HAP-1 (cell line): ENCODE measurements around the gene FGD6.
A peak's percentile ranks its signal among the peaks of the same experiment; 100 is the strongest.

ENCODE experiments used
- DNase-seq, 2 experiments: peaks; one replicate each; pipeline ENCODE4 v3.0.0-alpha.2; 2016 to 2020; ENCODE audit warnings: low spot score in 2 of 2
- H3K27me3 ChIP-seq: fragments of 250-450 bp; sonication (Bioruptor Pico); 2 replicates; pipeline ENCODE4 v1.5.1; 2020; ENCODE audit warnings: low read depth, mild to moderate bottlenecking, moderate library complexity
- H3K36me3 ChIP-seq: fragments of 250-450 bp; sonication (Bioruptor Pico); replicated peaks from 2 replicates; pipeline ENCODE4 v1.5.1; 2020; ENCODE audit warnings: mild to moderate bottlenecking
- H3K4me1 ChIP-seq: fragments of 250-450 bp; sonication (Bioruptor Pico); 2 replicates; pipeline ENCODE4 v1.5.1; 2020; ENCODE audit warnings: mild to moderate bottlenecking
- H3K4me3 ChIP-seq: fragments of 250-450 bp; sonication (Bioruptor Pico); 2 replicates; pipeline ENCODE4 v1.5.1; 2020; ENCODE audit warnings: mild to moderate bottlenecking, moderate library complexity
- H3K9me3 ChIP-seq: fragments of 250-450 bp; sonication (Bioruptor Pico); 2 replicates; pipeline ENCODE4 v1.5.1; 2020; ENCODE audit warnings: mild to moderate bottlenecking, moderate library complexity
- in situ Hi-C: fragments of 300-500 bp; cut with MboI; formaldehyde crosslinking; loops from 3 replicates; pipeline ENCODE4 v1.14.3; 2020; ENCODE audit warnings: low sequenced_read_pairs, inconsistent platforms, mixed read lengths

Gene FGD6

DNA sequence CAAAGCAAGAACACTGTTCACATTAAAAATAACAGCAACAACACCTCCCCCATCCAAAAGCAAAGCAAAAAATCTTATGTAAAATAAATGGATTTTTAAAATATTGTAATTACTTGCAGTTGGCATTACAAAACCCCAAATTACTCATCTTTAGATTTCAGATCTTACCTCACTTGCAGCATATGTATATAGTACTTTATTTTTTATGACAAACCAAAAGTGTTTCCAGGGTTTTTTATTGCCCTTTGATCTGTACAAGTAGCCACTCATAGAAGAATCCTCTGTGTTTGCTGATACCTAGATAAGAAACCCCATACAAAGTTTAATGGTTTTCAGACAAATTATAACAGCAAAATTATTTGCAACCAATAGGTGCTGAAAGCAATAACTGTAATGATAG, 131.7 kb downstream of the FGD6 start:
- DNase-seq: no peak
- no peaks in the 10 kb centered on the region for H3K36me3 ChIP-seq
- H3K9me3 ChIP-seq: no peaks in the 10 kb centered on the region
- no peaks in the 10 kb centered on the region for H3K4me1 ChIP-seq
- H3K4me3 ChIP-seq: no peak overlapping the region
- no peaks in the 10 kb centered on the region for H3K27me3 ChIP-seq
- in situ Hi-C loops: no loop called here

DNA sequence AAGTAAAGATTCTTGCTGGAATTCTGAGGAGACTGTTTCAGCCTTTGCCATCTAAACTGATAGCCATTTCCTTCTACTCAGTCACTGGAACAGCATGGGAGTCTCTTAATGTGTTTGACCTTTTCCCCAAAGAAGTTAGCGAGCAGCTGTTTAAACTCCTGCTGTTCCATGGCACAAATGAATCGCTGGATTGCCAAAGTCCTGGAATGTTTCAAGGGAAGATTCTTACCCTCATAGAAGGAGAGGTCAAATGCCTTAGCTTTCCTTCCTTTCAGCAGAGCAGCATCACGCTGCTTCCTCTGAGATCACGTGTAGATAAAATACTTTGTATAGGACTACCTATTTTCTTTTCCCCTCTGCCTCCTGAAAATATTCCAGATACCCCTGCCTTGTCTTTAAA, 133.3 kb downstream of the FGD6 start:
- Histone ChIP-seq H3K36me3 (no peaks in the 10 kb centered on the region), H3K4me1 (no peaks in the 10 kb centered on the region), H3K27me3 (no peaks in the 10 kb centered on the region), H3K4me3 (no peak overlapping the region), H3K9me3 (no peaks in the 10 kb centered on the region)
- no peak for DNase-seq
- in situ Hi-C loops: no loop called here

DNA sequence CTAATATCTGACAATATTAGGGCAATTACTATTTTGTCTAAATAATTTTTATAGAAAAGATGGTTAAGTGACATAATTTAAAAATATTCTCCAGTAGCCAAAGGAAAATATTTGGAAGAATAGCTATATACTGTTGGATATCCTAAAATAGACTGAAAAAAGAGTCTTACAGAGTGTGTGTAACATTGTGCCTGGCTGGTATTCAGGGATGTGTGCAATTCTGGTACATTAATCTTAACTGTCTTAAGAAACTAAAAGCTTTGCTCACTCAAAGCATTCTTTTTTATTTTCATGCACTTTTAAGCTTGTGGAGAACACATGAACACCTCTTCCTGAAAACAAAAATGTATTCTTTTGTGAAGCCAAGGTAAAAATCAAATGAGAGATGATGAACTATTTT, 133.8 kb downstream of the FGD6 start:
- in situ Hi-C loops: no loop called here
- Histone ChIP-seq H3K4me1 (no peaks in the 10 kb centered on the region), H3K36me3 (no peaks in the 10 kb centered on the region), H3K9me3 (no peaks in the 10 kb centered on the region), H3K4me3 (no peak overlapping the region), H3K27me3 (no peaks in the 10 kb centered on the region)
- DNase-seq: no peak

DNA sequence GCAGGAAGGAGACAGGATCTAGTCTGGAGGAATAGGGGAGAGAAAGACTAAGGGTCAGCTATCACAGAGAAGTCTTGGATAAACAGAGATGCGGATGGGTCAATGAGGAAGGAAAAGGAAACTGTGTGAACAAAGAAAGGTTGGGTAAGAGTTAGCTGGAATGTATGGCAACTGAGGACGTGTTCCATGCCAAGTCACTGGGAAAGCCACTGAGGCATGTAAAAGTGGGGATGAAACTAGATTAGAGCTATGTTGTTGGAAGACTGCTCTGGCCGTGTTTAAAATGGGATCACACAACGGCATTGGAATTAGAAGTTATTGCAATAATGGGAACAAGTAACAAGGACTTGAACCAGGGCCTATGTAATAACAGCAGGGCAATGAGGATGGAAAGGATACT, 139.9 kb downstream of the FGD6 start:
- in situ Hi-C loops: no loop called here
- Histone ChIP-seq H3K36me3 (peaks cover 5% of the 10 kb centered on the region; the same call in 1 of the 2 replicates), H3K9me3 (no peaks in the 10 kb centered on the region), H3K4me1 (no peaks in the 10 kb centered on the region), H3K27me3 (no peaks in the 10 kb centered on the region), H3K4me3 (no peak overlapping the region)
- DNase-seq: no peak

DNA sequence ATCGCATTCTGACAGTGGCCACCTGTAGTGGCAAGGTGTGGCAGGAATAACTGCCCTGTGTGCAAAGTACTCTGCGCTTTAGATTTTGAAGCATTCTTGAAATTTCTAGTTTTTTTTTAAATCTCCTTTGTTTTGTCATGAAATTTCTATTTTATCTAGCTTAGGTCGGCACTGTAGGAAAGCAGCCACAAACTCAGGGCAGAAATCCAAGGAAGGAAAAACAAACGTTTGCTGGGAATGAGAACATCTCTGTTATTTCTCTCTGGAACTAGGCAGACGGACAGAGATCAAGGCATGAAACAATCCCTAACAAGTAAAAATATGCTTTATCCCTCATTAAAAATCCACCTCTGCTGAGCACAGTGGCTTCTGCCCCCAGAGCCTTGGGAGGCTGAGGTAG, 142.5 kb downstream of the FGD6 start:
- Histone ChIP-seq H3K4me3 (no peak overlapping the region), H3K9me3 (no peaks in the 10 kb centered on the region), H3K4me1 (peaks cover 2% of the 10 kb centered on the region; the same call in 1 of the 2 replicates), H3K36me3 (peaks cover 7% of the 10 kb centered on the region; the same call in 1 of the 2 replicates), H3K27me3 (no peaks in the 10 kb centered on the region)
- in situ Hi-C loops: no loop called here
- DNase-seq: no peak

DNA sequence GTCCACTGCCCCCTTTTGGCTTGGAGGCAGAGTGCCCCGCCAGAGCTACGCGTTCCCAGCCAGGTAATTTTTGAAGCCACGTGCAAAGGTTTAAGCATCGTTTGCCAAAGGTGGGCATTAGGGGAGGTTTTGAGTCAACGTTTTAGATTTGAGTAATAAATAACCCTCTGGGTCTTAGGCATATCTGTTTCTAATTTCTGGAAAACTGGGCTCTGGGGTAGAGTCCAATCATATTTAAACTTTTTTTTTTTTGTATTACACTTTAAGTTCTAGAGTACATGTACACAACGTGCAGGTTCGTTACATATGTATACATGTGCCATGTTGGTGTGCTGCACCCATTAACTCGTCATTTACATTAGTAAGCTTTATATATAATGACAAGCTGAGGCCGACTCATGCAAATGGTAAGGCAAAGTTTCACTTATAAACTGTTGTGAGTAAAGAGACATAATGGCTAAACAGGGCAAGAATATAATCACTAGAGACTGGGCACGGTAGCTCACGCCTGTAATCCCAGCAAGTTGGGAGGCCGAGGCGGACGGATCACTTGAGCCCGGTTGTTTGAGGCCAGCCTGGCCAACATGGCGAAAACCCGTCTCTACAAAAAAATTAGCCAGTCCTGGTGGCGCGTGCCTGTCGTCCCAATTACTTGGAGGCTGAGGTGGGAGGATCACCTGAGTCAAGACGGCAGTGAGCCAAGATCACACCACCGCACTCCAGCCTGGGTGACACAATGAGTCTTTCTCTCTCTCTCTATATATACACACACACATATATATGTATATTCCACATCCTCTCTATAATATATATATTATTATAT, 143.4 kb downstream of the FGD6 start:
- Histone ChIP-seq H3K9me3 (no peaks in the 10 kb centered on the region), H3K36me3 (peaks cover 7% of the 10 kb centered on the region; the same call in 1 of the 2 replicates), H3K27me3 (no peaks in the 10 kb centered on the region), H3K4me3 (peak overlapping the region; percentile 87), H3K4me1 (peaks cover 2% of the 10 kb centered on the region; the same call in 1 of the 2 replicates)
- DNase-seq: no peak
- in situ Hi-C loops: no loop called here

DNA sequence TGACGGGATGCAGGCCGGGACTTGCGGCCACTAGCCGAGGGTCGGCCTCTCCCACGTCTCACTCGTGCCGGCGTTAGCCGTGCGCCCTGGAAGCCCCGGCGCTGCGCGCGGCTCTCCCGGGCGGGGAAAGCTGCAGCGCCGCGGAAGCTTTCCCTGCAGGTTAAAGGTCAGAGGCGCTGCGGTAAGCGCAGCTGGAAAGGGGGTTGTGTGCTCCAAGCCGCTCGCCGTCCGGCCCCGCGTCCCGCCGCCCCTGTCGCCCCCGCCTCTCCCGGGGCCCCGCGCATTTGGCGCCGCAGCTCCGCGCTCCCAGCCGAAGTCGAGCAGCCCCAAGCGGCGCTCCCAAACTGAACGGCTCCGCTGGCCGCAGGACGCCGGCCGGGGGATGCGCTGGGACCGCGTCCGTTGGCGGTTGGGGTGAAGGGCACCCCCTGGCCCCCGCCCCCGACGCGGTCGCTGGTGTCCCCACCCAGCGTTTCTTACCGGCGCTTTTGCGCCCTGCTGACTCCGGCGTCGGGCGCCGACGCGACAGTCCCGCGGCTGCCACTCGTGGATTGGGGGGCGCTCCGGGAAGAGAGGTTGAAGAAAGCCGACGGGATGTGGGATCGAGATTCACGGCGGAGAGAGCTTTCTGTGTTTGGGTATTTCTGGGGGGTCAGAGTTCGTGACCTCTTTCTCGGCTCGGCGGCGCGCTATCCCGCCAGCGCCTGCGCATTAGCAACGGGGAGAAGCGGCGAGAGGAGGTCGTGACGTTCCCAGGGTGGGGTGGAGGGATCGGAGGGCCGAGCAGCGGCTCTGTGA, 144.2 kb downstream of the FGD6 start, which contains the start of gene NR2C1:
Gene NR2C1, minus strand, starts transcription at position 719 of the 798 bp plus-strand sequence. CDS start 6,234 bp downstream, outside the sequence.
- Histone ChIP-seq H3K9me3 (no peaks in the 10 kb centered on the region), H3K4me1 (peaks cover 2% of the 10 kb centered on the region; the same call in 1 of the 2 replicates), H3K27me3 (no peaks in the 10 kb centered on the region), H3K4me3 (peak within 1 kb of the TSS; percentile 87), H3K36me3 (peaks cover 7% of the 10 kb centered on the region; the same call in 1 of the 2 replicates)
- DNase-seq: peak; percentile 93 to 96
- in situ Hi-C loops: no loop called here

DNA sequence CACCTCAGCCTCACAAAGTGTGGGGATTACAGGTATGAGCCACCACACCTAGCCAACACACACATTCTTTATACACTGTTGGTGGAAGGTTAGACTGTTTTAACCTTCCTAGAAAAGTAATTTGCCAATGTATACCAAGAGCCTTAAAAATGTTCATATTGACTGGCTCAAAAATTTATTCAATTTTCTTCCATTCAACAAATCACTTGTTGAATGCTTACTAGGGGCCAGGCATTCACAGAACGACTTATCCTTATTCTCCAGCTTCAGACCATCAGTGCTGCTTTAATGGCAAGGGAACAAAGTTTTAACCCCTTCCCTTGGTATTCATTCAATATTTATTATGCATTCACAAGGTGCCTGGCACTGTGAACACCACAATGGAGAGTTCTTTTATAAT, 146.9 kb downstream of the FGD6 start:
- in situ Hi-C loops: no loop called here
- DNase-seq: no peak
- no peak overlapping the region for H3K4me3 ChIP-seq
- no peaks in the 10 kb centered on the region for H3K27me3 ChIP-seq
- peaks cover 24% of the 10 kb centered on the region for H3K36me3 ChIP-seq
- H3K9me3 ChIP-seq: no peaks in the 10 kb centered on the region
- peaks cover 2% of the 10 kb centered on the region; the same call in 1 of the 2 replicates for H3K4me1 ChIP-seq

DNA sequence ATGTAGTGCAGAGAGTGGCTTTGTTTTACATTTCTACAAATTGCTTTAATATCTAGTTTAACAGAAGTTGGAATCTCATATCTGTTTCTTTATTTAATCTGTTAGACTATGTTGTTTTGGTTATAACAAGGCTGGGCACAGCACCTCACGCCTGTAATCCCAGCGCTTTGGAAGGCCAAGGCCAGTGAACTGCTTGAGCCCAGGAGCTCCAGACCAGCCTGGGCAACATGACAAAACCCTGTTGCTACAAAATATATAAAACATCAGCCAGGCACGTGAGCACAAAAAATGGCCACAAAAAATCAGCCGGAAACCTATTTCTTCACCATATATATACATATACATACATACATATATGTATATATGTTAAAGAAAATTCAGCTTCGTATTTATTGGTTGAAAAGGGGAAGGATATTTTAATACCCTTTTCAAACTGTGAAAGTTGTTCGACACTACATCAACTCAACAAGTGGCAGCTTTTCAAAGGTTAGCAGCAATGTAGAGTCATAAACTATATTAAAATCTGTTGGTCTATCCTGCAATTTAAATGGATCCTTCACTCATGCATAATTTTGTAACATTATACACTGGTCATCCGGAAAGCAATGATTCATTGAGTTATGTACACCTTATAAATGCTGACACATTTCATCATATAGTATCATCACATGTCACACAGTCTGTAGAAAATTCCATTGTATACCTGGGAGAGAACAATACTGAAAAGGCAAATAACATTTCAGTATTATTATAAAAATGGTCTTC, 151.0 kb downstream of the FGD6 start:
- in situ Hi-C loops: no loop called here
- no peaks in the 10 kb centered on the region for H3K4me1 ChIP-seq
- DNase-seq: no peak

DNA sequence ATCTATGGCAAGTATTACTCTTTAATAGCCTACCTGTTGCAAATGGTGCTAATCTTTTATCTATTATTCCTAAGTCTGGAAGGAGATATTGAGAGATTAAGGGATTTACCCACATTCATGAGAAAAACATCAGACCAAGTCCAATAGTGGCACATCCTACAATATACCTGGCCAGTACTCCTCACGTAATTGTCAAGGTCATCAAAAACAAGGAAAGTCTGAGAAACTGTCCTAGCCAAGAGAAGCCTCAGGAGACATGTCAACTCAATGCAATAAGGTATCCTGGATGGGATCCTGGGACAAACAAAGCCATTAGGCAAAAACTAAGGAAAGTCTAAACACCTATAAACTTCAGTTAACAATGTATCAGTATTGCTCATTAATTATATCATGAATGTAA, 156.3 kb downstream of the FGD6 start:
- Histone ChIP-seq H3K36me3 (peaks cover 43% of the 10 kb centered on the region), H3K4me1 (no peaks in the 10 kb centered on the region), H3K4me3 (no peak overlapping the region), H3K27me3 (no peaks in the 10 kb centered on the region), H3K9me3 (no peaks in the 10 kb centered on the region)
- in situ Hi-C loops: no loop called here
- DNase-seq: no peak

More for the DNA sequence above, 151.0 kb downstream of the FGD6 start:
- H3K27me3 ChIP-seq: no peaks in the 10 kb centered on the region
- peaks cover 31% of the 10 kb centered on the region for H3K36me3 ChIP-seq
- no peak overlapping the region for H3K4me3 ChIP-seq
- H3K9me3 ChIP-seq: no peaks in the 10 kb centered on the region

DNA sequence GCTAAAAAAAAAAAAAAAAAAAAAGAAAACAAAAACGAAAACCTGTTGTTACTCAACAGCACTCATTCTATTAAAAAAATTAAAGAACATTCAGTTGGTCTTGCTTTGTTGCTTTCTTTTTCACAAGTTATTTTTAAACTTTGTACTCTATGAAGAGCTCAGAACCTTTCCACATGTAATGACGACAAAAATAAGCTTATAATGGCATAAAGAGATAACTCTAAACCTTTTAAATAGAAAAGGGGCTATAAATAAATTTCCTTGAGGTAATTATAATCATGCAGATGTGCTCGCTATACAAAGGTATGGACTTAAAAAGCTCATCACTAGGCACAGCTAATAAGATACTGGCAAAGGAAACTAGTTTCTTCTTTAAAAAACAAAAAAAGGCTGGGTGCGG, 157.3 kb downstream of the FGD6 start:
- Histone ChIP-seq H3K4me3 (no peak overlapping the region), H3K9me3 (no peaks in the 10 kb centered on the region), H3K4me1 (peaks cover 5% of the 10 kb centered on the region), H3K27me3 (no peaks in the 10 kb centered on the region), H3K36me3 (peaks cover 43% of the 10 kb centered on the region)
- no peak for DNase-seq
- in situ Hi-C loops: no loop called here

DNA sequence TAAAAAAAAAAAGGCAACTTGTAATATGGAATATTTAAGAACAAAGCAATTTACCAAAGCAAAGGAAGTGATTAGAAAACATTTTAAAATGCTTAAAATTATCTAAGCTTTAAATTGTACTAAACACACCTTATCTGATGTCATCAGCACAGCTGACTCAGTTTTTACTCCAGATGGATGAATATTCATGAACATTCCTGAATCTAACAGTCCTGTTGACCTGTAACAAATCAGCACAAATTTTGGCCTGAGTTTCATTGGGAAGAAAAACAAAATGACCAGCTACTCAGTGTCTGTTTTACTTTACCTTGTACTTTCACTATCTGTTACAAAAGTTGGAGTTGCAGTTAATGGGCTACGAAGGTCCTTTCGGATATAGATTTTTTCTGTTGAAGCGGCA, 159.8 kb downstream of the FGD6 start:
- in situ Hi-C loops: no loop called here
- H3K36me3 ChIP-seq: peaks cover 47% of the 10 kb centered on the region
- H3K4me1 ChIP-seq: peaks cover 9% of the 10 kb centered on the region
- no peak overlapping the region for H3K4me3 ChIP-seq
- no peak for DNase-seq
- no peaks in the 10 kb centered on the region for H3K9me3 ChIP-seq
- H3K27me3 ChIP-seq: no peaks in the 10 kb centered on the region

DNA sequence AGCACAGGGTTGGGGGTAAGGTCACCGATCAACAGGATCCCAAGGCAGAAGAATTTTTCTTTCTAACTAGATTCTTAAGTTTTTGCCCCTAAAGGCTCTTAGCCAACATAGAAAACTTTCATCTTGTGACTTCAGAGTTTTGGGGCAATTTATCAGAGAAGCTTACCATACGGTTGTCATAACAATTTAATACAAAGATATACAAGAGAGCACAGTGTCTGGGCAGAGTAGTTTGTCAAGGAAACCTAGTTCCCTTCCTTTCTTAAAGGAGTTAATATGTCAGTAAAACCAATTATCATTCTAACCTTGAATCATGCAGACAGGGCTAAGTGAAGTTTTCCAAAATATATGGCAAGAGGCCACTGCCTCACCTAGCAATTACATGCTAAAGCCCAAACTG, 162.2 kb downstream of the FGD6 start:
- no peaks in the 10 kb centered on the region for H3K9me3 ChIP-seq
- H3K4me3 ChIP-seq: no peak overlapping the region
- H3K27me3 ChIP-seq: no peaks in the 10 kb centered on the region
- in situ Hi-C loops: no loop called here
- peaks cover 45% of the 10 kb centered on the region for H3K36me3 ChIP-seq
- no peak for DNase-seq
- H3K4me1 ChIP-seq: peaks cover 9% of the 10 kb centered on the region
